ENCODE data around the gene CPLX1. TPM values are rescaled to one million over a fixed set of nuclear protein-coding genes. Genes with fewer than 3 reads are reported as not detected.
A peak's percentile ranks its signal among the peaks of the same experiment; 100 is the strongest.

The CPLX1 gene
- total RNA-seq, 1 experiment from 2014 or later, result 3.5 TPM

DNA sequence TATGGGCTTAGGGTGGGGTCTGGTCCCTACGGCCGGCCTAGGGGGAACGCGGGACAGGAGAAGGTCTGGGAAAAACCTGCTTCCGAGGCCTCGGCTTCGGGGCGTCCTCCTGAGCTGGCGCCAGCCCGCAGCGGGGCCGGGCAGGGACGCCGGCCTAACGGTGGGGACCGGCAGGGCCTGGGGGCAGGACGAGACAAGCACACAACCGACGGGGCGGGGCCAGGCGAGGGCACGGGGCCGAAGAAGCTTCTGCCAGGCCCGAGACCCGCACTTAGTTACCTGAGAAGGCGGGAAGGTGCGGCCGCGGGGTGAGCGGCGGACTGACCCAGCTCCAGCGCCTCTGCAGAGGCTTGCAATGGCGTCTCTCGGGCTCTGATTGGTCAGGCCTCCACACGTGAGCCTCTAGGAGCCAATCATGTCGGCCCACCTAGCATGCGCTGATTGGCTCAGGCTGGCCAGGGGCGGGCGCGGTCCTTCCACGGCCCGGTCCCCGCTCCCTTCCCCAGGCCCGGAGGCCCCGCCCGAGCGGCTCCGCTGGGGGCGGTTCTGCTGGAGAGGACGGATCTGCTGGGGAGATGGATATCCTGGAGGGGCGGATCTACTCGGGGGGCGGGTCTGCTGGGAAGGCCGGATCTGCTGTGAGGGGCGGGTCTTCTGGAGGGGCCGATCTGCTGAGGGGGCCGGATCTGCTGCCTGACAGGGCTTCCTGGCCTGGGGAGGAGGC, 44.3 kb downstream of the CPLX1 start (continued):
- TF ChIP-seq, protein P1, sequence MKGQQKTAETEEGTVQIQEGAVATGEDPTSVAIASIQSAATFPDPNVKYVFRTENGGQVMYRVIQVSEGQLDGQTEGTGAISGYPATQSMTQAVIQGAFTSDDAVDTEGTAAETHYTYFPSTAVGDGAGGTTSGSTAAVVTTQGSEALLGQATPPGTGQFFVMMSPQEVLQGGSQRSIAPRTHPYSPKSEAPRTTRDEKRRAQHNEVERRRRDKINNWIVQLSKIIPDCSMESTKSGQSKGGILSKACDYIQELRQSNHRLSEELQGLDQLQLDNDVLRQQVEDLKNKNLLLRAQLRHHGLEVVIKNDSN (CRISPR knock-in tag; IDR thresholded peaks at IDR 0.05), result peak; percentile 100
- TF ChIP-seq, protein P2, sequence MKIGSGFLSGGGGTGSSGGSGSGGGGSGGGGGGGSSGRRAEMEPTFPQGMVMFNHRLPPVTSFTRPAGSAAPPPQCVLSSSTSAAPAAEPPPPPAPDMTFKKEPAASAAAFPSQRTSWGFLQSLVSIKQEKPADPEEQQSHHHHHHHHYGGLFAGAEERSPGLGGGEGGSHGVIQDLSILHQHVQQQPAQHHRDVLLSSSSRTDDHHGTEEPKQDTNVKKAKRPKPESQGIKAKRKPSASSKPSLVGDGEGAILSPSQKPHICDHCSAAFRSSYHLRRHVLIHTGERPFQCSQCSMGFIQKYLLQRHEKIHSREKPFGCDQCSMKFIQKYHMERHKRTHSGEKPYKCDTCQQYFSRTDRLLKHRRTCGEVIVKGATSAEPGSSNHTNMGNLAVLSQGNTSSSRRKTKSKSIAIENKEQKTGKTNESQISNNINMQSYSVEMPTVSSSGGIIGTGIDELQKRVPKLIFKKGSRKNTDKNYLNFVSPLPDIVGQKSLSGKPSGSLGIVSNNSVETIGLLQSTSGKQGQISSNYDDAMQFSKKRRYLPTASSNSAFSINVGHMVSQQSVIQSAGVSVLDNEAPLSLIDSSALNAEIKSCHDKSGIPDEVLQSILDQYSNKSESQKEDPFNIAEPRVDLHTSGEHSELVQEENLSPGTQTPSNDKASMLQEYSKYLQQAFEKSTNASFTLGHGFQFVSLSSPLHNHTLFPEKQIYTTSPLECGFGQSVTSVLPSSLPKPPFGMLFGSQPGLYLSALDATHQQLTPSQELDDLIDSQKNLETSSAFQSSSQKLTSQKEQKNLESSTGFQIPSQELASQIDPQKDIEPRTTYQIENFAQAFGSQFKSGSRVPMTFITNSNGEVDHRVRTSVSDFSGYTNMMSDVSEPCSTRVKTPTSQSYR (CRISPR knock-in tag; IDR thresholded peaks at IDR 0.05), result no peak
- no peak for TF ChIP-seq RELA (CRISPR knock-in tag; IDR thresholded peaks at IDR 0.05; ENCODE audit: borderline replicate concordance)
- TF ChIP-seq ZBTB21 (CRISPR knock-in tag; IDR thresholded peaks at IDR 0.05; ENCODE audit: borderline replicate concordance), result no peak
- TF ChIP-seq, protein P3, sequence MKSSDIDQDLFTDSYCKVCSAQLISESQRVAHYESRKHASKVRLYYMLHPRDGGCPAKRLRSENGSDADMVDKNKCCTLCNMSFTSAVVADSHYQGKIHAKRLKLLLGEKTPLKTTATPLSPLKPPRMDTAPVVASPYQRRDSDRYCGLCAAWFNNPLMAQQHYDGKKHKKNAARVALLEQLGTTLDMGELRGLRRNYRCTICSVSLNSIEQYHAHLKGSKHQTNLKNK (CRISPR knock-in tag; IDR thresholded peaks at IDR 0.05), result no peak
- TF ChIP-seq NR3C1 (CRISPR knock-in tag; conservative IDR thresholded peaks at IDR 0.05; ENCODE audit: low read depth), result no peak
- TF ChIP-seq, protein P4, sequence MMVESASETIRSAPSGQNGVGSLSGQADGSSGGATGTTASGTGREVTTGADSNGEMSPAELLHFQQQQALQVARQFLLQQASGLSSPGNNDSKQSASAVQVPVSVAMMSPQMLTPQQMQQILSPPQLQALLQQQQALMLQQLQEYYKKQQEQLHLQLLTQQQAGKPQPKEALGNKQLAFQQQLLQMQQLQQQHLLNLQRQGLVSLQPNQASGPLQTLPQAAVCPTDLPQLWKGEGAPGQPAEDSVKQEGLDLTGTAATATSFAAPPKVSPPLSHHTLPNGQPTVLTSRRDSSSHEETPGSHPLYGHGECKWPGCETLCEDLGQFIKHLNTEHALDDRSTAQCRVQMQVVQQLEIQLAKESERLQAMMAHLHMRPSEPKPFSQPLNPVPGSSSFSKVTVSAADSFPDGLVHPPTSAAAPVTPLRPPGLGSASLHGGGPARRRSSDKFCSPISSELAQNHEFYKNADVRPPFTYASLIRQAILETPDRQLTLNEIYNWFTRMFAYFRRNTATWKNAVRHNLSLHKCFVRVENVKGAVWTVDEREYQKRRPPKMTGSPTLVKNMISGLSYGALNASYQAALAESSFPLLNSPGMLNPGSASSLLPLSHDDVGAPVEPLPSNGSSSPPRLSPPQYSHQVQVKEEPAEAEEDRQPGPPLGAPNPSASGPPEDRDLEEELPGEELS (CRISPR knock-in tag; IDR thresholded peaks at IDR 0.05), result peak; percentile 83
- 0 out of 2 replicates have a peak, but pooled peaks have one; percentile 51 for TF ChIP-seq CREB1 (CRISPR knock-in tag; IDR thresholded peaks at IDR 0.05)
- no peak for TF ChIP-seq ZNF317 (CRISPR knock-in tag; IDR thresholded peaks at IDR 0.05; ENCODE audit: borderline replicate concordance, low read depth)
- TF ChIP-seq GABPB1 (CRISPR knock-in tag; IDR thresholded peaks at IDR 0.05), result peak; percentile 19; the same call in 1 of the 2 replicates
- no peak for TF ChIP-seq ZNF138 (CRISPR knock-in tag; conservative IDR thresholded peaks at IDR 0.05)
- TF ChIP-seq, protein P5, sequence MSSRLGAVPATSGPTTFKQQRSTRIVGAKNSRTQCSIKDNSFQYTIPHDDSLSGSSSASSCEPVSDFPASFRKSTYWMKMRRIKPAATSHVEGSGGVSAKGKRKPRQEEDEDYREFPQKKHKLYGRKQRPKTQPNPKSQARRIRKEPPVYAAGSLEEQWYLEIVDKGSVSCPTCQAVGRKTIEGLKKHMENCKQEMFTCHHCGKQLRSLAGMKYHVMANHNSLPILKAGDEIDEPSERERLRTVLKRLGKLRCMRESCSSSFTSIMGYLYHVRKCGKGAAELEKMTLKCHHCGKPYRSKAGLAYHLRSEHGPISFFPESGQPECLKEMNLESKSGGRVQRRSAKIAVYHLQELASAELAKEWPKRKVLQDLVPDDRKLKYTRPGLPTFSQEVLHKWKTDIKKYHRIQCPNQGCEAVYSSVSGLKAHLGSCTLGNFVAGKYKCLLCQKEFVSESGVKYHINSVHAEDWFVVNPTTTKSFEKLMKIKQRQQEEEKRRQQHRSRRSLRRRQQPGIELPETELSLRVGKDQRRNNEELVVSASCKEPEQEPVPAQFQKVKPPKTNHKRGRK (CRISPR knock-in tag; IDR thresholded peaks at IDR 0.05; ENCODE audit: borderline replicate concordance), result no peak
- no peak for TF ChIP-seq ZNF121 (CRISPR knock-in tag; IDR thresholded peaks at IDR 0.05)
- TF ChIP-seq ATF1 (CRISPR knock-in tag; IDR thresholded peaks at IDR 0.05), result no peak
- peak; percentile 58; the same call in 1 of the 2 replicates for TF ChIP-seq ZNF219 (CRISPR knock-in tag; IDR thresholded peaks at IDR 0.05; ENCODE audit: borderline replicate concordance)
- TF ChIP-seq FOXK1 (CRISPR knock-in tag; IDR thresholded peaks at IDR 0.05), result peak; percentile 33; the same call in 1 of the 2 replicates
- TF ChIP-seq ZNF263 (CRISPR knock-in tag; IDR thresholded peaks at IDR 0.05; ENCODE audit: low read depth), result no peak
- 0 out of 2 replicates have a peak, but pooled peaks have one; percentile 87 for TF ChIP-seq JUN (CRISPR knock-in tag; IDR thresholded peaks at IDR 0.05)
- TF ChIP-seq, protein P6, sequence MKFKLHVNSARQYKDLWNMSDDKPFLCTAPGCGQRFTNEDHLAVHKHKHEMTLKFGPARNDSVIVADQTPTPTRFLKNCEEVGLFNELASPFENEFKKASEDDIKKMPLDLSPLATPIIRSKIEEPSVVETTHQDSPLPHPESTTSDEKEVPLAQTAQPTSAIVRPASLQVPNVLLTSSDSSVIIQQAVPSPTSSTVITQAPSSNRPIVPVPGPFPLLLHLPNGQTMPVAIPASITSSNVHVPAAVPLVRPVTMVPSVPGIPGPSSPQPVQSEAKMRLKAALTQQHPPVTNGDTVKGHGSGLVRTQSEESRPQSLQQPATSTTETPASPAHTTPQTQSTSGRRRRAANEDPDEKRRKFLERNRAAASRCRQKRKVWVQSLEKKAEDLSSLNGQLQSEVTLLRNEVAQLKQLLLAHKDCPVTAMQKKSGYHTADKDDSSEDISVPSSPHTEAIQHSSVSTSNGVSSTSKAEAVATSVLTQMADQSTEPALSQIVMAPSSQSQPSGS (CRISPR knock-in tag; IDR thresholded peaks at IDR 0.05; ENCODE audit: borderline replicate concordance, low read depth), result no peak
- TF ChIP-seq, protein P7, sequence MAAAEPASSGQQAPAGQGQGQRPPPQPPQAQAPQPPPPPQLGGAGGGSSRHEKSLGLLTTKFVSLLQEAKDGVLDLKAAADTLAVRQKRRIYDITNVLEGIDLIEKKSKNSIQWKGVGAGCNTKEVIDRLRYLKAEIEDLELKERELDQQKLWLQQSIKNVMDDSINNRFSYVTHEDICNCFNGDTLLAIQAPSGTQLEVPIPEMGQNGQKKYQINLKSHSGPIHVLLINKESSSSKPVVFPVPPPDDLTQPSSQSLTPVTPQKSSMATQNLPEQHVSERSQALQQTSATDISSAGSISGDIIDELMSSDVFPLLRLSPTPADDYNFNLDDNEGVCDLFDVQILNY (CRISPR knock-in tag; IDR thresholded peaks at IDR 0.05), result no peak
- TF ChIP-seq SMAD4 (CRISPR knock-in tag; IDR thresholded peaks at IDR 0.05), result no peak
- TF ChIP-seq, protein P8, sequence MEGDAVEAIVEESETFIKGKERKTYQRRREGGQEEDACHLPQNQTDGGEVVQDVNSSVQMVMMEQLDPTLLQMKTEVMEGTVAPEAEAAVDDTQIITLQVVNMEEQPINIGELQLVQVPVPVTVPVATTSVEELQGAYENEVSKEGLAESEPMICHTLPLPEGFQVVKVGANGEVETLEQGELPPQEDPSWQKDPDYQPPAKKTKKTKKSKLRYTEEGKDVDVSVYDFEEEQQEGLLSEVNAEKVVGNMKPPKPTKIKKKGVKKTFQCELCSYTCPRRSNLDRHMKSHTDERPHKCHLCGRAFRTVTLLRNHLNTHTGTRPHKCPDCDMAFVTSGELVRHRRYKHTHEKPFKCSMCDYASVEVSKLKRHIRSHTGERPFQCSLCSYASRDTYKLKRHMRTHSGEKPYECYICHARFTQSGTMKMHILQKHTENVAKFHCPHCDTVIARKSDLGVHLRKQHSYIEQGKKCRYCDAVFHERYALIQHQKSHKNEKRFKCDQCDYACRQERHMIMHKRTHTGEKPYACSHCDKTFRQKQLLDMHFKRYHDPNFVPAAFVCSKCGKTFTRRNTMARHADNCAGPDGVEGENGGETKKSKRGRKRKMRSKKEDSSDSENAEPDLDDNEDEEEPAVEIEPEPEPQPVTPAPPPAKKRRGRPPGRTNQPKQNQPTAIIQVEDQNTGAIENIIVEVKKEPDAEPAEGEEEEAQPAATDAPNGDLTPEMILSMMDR (IDR thresholded peaks at IDR 0.05), result no peak
- TF ChIP-seq, protein P9, sequence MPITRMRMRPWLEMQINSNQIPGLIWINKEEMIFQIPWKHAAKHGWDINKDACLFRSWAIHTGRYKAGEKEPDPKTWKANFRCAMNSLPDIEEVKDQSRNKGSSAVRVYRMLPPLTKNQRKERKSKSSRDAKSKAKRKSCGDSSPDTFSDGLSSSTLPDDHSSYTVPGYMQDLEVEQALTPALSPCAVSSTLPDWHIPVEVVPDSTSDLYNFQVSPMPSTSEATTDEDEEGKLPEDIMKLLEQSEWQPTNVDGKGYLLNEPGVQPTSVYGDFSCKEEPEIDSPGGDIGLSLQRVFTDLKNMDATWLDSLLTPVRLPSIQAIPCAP (CRISPR knock-in tag; IDR thresholded peaks at IDR 0.05), result no peak
